Anterior cingulate cortex (tissue), 58 donors: ENCODE measurements around the gene TMEM259.

Source experiments
- DNase-seq, 58 donors: peaks; one replicate each; lab custom pipeline; 2025; lab: John Stamatoyannopoulos, UW

The TMEM259 gene

DNA sequence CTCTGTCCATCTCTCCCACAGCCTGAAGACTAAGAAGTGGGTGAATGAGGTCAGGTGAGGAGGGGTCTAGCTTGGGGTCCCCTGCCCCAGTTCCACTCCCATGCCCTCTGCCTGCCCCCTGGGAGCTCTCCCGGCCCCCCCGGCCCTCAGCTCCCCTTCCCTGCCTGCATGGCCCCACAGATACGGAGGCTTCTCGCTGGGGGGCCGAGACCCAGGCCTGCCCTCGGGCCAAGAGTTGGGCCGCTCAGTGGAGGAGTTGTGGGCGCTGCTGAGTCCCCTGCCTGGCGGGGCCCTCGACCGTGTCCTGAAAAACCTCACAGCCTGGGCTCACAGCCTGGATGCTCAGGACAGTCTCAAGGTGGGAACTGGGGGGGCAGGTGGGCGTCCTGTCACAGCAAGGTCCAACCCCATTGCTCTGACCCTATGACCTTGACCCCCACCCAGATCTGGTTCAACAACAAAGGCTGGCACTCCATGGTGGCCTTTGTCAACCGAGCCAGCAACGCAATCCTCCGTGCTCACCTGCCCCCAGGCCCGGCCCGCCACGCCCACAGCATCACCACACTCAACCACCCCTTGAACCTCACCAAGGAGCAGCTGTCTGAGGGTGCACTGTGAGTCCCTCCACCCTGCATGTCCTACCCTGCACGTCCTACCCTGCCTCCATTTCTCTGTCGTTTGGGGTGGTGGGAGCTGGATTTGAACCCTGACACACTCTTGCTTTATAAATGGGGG lies 35.1 kb upstream of the TMEM259 start:
- DNase-seq = no peak

DNA sequence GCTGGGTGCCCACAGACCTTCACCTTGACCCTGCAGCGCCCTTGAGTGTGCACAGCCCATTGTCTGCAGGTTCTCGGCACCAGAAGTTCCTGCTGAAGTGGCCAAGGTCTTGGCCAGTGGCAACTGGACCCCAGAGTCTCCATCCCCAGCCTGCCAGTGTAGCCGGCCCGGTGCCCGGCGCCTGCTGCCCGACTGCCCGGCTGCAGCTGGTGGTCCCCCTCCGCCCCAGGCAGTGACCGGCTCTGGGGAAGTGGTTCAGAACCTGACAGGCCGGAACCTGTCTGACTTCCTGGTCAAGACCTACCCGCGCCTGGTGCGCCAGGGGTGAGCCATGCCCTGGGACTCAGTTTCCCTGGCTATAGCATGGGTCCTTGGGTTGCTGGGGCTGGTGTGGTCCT lies 34.1 kb upstream of the TMEM259 start:
- DNase-seq = no peak

DNA sequence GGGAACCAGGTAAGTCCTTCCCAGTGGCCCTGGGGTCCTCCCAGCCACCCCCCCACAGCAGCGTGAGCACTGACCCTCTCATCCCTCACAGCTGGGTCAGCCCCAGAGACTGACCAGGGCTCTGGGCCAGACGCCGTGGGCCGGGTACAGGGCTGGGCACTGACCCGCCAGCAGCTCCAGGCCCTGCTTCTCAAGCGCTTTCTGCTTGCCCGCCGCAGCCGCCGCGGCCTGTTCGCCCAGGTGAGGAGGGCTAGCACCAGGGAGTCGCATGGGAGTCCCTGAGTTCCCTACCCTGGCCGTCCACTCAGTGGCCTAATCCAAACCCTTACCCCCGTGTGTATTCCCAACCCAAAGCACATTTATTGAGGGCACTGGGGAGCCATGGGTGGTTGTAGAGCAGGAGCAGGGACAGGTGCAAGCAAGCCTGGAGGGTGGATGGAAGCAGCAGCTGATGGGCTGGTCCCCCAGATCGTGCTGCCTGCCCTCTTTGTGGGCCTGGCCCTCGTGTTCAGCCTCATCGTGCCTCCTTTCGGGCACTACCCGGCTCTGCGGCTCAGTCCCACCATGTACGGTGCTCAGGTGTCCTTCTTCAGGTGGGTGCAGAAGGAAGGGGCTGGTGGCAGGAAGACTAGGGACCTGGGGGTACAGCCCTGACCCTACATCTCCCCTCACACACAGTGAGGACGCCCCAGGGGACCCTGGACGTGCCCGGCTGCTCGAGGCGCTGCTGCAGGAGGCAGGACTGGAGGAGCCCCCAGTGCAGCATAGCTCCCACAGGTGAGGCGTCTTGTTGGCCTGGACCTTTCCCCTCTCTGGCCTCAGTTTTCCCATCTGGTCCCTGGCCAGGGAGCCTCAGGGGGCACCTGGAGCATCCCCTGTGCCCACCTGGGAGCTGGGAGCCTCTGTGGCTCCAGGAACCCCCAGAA lies 33.4 kb upstream of the TMEM259 start:
- no peak for DNase-seq

DNA sequence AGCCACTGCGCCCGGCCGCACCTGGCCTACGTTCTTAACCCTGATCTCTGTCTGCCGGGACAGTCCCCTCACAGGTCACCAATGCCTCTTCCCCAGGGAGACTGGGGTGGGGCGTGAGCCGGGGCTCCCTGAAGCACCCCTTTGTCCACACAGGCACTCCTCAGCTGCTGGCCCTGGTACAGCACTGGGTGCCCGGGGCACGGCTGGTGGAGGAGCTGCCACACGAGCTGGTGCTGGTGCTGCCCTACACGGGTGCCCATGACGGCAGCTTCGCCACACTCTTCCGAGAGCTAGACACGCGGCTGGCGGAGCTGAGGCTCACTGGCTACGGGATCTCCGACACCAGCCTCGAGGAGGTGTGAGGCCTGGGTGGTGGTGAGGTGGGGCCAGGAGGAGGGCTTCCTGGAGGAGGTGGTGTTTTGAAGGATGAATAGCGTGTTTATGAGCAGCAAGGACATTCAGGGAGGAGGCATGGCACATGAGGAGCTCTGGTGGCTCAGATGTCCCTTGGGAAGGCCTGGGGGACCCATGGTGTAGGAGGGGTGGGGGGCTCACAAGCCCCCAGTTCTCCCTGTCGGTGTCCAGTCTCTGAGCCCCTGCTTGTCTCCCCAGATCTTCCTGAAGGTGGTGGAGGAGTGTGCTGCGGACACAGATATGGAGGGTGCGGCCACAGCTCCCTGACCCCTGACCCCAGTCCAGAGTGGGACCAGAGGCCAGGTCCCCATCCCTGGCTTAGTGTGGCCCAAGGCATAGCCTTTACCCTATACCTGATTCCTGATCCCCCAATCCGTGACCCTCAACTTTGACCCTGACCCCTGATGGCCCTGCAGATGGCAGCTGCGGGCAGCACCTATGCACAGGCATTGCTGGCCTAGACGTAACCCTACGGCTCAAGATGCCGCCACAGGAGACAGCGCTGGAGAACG lies 32.5 kb upstream of the TMEM259 start:
- no peak for DNase-seq

DNA sequence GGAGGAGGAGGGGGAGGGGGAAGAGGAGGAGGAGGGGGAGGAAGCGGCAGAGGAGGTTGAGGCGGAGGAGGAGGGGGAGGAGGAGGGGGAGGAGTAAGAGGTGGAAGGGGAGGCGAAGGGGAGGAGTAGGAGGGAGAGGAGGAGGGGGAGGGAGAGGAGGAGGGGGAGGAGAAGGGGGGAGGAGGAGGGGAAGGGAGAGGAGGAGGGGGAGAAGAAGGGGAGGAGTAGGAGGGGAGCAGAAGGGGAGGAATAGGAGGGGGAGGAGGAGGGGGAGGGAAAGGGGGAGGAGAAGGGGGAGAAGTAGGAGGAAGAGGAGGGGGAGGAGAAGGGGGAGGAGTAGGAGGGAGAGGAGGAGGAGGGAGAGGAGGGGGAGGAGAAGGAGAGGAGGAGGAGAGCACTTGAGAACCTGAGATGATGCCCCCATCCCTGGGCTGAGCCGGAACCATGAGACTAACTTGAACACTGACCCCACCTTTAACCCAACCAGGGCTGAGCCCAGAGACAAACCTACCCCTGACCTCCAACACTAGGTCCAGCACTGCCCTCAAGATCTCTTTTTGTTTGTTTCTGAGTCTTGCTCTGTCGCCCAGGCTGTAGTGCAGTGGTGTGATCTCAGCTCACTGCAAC lies 31.5 kb upstream of the TMEM259 start:
- no peak for DNase-seq

DNA sequence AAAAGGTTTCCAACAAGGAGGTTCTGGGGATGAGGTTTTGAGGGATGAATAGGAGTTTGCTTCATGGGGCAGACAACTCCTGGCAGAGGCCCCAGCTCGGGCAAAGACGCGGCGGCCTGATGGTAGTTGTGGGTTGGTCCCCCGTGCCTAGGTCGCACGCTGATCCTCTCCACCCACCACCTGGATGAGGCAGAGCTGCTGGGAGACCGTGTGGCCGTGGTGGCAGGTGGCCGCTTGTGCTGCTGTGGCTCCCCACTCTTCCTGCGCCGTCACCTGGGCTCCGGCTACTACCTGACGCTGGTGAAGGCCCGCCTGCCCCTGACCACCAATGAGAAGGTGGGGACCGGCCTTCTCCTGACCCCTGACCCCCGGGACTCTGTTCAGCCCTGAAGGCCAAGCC lies 30.9 kb upstream of the TMEM259 start:
- no peak for DNase-seq

DNA sequence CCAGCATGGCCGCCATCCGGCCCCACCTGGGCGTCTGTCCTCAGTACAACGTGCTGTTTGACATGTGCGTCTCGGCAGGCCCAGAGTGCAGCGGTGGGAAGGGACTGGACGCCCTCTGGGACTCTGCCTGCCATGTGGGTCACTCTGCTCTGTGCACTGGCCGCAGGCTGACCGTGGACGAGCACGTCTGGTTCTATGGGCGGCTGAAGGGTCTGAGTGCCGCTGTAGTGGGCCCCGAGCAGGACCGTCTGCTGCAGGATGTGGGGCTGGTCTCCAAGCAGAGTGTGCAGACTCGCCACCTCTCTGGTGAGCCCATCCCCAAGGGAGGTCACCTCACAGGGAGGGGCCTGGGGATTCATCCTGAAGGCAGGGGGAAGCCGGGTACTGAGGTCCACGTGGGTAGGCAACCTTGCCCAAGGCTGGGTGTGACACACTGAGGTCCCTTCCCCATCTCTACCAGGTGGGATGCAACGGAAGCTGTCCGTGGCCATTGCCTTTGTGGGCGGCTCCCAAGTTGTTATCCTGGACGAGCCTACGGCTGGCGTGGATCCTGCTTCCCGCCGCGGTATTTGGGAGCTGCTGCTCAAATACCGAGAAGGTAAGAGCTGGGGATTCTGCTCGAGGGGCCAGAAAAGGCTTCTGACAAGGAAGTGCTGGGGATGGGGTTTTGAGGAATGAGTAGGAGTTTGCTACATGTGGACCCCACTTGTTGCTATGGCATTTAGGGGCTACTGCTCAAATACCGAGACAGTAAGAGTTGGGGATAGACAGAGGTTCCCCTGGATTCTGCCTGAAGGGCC lies 30.3 kb upstream of the TMEM259 start:
- DNase-seq = no peak

DNA sequence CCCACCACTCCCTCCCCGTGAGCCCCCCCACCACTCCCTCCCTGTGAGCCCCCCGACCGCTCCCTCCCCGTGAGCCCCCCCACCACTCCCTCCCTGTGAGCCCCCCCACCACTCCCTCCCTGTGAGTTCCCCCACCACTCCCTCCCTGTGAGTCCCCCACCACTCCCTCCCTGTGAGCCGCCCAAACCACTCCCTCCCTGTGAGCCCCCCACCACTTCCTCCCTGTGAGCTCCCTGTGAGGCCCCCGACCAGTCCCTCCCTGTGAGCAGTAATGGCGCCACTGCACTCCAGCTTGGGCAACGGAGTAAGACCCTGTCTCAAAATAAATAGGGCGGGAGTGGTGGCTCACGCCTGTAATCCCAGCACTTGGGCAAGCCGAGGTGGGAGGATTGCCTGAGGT lies 28.9 kb upstream of the TMEM259 start:
- no peak for DNase-seq

DNA sequence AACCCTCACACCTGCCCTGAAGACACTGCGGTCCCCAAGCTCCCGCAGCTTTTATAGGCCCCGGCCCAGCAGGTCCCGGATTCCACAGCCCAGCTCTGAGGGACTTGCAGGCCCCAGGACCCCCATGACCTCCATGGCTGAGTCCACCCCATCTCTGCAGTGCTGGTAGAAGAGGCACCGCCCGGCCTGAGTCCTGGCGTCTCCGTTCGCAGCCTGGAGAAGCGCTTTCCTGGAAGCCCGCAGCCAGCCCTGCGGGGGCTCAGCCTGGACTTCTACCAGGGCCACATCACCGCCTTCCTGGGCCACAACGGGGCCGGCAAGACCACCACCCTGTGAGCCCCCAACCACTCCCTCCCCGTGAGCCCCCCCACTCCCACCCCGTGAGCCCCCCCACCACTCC lies 28.2 kb upstream of the TMEM259 start:
- no peak for DNase-seq

DNA sequence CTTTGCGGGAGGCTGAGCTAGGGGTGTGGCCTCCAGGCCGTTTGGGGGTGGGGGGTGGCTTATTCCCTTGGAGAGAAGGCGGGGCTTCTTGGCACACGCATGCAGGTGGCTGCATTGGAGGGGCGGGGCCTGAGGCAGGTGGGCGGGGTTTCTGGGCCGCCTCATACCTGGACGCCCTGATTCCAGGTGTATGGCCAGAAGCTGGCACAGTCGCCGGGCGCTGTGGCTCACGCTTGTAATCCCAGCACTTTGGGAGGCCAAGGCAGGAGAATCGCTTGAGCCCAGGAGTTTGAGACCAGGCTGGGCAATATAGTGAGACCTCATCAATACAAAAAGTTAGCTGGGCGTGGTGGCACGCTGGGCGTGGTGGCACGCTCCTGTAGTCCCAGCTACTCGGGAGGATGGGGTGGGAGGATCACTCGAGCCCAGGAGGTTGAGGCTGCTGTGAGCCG lies 26.8 kb upstream of the TMEM259 start:
- no peak for DNase-seq

DNA sequence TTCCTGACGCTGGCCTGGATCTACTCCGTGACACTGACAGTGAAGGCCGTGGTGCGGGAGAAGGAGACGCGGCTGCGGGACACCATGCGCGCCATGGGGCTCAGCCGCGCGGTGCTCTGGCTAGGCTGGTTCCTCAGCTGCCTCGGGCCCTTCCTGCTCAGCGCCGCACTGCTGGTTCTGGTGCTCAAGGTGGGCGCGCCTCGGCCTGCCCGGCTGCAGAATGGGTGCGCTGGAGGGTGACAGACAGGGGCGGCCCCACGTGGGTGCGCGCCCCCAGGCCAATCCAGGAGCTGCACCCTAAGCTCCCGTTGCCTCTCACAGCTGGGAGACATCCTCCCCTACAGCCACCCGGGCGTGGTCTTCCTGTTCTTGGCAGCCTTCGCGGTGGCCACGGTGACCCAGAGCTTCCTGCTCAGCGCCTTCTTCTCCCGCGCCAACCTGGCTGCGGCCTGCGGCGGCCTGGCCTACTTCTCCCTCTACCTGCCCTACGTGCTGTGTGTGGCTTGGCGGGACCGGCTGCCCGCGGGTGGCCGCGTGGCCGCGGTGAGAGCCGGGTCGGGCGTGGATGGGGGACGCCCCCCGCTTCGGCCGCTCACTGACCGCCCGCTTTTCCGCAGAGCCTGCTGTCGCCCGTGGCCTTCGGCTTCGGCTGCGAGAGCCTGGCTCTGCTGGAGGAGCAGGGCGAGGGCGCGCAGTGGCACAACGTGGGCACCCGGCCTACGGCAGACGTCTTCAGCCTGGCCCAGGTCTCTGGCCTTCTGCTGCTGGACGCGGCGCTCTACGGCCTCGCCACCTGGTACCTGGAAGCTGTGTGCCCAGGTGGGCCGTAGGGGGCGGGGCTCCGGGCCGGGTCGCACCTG lies 26.1 kb upstream of the TMEM259 start:
- no peak for DNase-seq

DNA sequence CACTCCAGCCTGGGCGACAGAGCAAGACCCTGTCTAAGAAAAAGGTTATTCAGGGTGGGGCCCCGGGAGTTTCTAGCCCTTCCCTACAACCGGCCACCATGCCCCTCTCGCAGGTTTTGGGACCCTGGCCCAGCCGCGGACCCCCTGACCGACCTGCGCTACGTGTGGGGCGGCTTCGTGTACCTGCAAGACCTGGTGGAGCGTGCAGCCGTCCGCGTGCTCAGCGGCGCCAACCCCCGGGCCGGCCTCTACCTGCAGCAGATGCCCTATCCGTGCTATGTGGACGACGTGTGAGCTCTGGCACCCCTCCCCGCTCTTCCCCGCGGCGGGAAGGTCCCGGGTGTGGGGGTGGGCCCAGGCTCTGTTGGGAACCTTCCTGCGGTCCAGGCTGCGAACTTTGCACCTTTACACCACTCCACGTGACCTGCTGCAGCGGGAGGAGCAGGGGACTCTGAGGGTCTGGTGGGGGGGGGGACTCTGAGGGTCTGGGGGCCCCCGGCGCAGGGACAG lies 25.2 kb upstream of the TMEM259 start:
- DNase-seq = no peak

DNA sequence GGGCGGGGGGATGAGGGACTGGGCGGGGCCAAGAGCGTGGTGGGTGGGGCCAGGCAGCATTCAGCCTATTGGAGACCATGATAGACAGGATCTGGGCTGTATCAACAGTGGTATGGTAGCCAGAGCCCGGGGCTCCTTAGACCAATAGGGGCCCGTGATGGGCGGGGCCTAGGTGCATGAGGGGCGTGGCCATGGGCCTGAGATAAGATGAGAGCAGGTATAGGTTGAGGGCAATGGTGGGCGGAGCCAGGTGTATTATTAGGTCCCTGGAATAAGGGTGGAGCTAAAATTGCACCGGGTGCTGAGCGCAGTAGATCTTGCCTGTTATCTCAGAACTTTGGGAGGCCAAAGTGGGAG lies 24.3 kb upstream of the TMEM259 start:
- DNase-seq = no peak

DNA sequence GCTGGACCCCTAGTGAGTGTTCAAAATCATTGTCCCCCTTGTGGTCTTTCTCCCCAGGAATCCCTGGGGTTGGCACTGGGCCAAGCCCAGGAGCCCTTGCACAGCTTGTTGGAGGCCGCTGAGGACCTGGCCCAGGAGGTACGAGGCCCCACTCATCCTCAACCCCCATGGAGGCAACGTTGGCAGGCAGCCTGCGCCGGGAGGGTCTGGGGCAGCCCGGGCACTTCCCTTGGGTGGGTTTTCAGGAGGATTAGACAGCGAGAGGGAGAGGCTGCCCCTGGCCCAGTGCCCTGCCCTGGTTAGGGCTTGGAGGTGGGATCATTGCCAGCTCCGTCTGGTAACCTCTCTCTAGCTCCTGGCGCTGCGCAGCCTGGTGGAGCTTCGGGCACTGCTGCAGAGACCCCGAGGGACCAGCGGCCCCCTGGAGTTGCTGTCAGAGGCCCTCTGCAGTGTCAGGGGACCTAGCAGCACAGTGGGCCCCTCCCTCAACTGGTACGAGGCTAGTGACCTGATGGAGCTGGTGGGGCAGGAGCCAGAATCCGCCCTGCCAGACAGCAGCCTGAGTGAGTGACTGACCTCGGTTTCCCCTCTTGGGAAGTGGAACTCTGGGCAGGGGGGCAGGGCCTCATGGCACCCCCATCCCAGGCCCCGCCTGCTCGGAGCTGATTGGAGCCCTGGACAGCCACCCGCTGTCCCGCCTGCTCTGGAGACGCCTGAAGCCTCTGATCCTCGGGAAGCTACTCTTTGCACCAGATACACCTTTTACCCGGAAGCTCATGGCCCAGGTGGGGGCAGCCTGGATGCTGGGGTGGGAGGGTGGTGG lies 22.0 kb upstream of the TMEM259 start:
- no peak for DNase-seq

DNA sequence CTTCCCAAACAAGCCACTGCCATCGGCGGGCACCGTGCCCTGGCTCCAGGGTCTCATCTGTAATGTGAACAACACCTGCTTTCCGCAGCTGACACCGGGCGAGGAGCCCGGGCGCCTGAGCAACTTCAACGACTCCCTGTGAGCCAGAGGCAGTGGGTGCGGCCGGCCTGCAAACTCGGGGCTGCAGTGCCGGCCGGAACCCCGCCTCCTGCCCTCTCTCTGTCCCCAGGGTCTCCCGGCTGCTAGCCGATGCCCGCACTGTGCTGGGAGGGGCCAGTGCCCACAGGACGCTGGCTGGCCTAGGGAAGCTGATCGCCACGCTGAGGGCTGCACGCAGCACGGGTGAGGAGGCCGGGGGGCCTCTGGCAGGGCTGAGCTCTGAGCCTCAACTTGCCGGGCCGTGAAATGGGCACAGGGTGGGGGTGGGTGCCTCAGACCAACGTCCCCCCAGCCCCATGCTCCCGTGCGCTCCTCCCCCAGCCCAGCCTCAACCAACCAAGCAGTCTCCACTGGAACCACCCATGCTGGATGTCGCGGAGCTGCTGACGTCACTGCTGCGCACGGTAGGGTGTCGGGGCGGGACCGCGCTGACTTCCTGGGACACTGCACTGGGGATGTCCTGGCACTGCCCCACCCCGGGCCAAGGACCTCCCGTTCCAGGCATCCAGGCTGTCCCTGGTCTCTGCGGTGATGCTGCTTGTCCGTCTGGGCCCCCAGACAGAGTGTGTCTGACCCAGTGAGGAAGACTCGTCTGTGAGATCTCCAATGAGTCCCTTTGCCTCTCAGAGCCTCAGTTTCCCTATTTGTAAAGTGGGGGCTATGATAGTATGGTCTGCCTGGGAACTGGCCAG lies 21.1 kb upstream of the TMEM259 start:
- DNase-seq = no peak

DNA sequence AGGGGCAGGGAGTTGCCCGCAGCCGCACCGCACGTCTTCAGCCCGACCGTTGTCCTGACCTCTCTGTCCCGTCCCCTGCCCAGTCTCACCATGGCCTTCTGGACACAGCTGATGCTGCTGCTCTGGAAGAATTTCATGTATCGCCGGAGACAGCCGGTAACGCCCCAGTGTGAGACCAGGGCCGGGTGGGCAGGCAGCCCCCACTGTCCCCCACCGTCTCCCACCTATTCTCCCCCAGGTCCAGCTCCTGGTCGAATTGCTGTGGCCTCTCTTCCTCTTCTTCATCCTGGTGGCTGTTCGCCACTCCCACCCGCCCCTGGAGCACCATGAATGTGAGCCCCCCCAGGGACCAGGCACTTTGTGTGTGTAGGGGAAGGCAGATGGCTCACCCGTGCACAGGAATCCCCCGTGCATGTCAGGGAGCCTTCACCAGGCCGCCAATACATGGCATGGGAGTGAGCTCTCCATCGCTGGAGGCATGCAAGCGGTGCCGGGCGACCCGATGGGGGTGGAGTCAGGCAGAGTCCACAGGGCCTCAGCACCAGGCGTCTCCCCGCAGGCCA lies 20.4 kb upstream of the TMEM259 start:
- no peak for DNase-seq
